SK-N-MC (cell line): ENCODE results near the gene ANKRD31.

ENCODE experiments used
- EZH2 ChIP-seq: fragments of 200-600 bp; sonication (generic); IDR thresholded peaks from one replicate; pipeline ENCODE4 v1.6.1; 2017; ENCODE audit warnings: antibody characterized with exemption
- FOXP2 ChIP-seq: optimal IDR thresholded peaks from 2 replicates; pipeline ENCODE3; 2011; ENCODE audit warnings: mild to moderate bottlenecking, moderate library complexity; ENCODE audit not compliant: insufficient read depth; ENCODE audit errors: extremely low read length, control extremely low read depth
- POLR2AphosphoS5 ChIP-seq: IDR thresholded peaks from 2 replicates; pipeline ENCODE4 v1.6.1; 2012; ENCODE audit warnings: mild to moderate bottlenecking, low read depth, low read length, borderline replicate concordance

GRCh38 chr5:75214409-75214808 lies 22.3 kb downstream of the ANKRD31 start:
- TF ChIP-seq EZH2 (no peak), POLR2AphosphoS5 (no peak), FOXP2 (no peak)
